A549 (cell line): ENCODE data around the gene MRPL58. TPM values are rescaled to one million over a fixed set of nuclear protein-coding genes. Genes with fewer than 3 reads are reported as not detected.

Source experiments
- ATAC-seq, 2 experiments: fragments of 200-7000 bp in 1 of 2; fragments of >200 bp in 1 of 2; cut with Nextera tagmentation in 1 of 2; cut with Tn5 transposase in 1 of 2; 3 replicates each; pipeline versions ENCODE4 v1.8.0 to v1.9.1; 2018 to 2020; ENCODE audit warnings: mild to moderate bottlenecking in 1 of 2, moderate library complexity in 1 of 2
- CTCF ChIA-PET: fragments of 300-600 bp; sonication (Branson Sonifier 250); formaldehyde crosslinking; extraction: SDS; loops from one replicate; lab custom pipeline; 2021; ENCODE audit warnings: antibody characterized with exemption, inconsistent platforms; lab: Yijun Ruan, JAX
- POLR2A ChIA-PET: fragments of 350-600 bp; formaldehyde crosslinking; extraction: SDS; loops from one replicate; lab custom pipeline; 2021; ENCODE audit warnings: antibody characterized with exemption, inconsistent platforms; lab: Yijun Ruan, JAX
- DNase-seq, 2 experiments: peaks; one replicate each; pipeline versions ENCODE4 v3.0.0 to v3.0.0-alpha.2; 2011 to 2016; ENCODE audit warnings: low read depth in 1 of 2, low spot score in 1 of 2
- FAIRE-seq: peaks from 2 replicates; lab custom pipeline; 2011; peaks lifted over from hg19 to GRCh38; lab: Jason Lieb, UNC
- H3K27ac ChIP-seq, 2 experiments: fragments of >200 bp; sonication (Bioruptor Twin); formaldehyde crosslinking; 3 replicates each; pipeline ENCODE4 v1.5.1; 2016 to 2017
- H3K4me1 ChIP-seq: fragments of >200 bp; sonication (Bioruptor Twin); formaldehyde crosslinking; 3 replicates; pipeline ENCODE4 v1.6.1; 2016
- H3K4me2 ChIP-seq: fragments of >200 bp; sonication (Bioruptor Twin); formaldehyde crosslinking; 3 replicates; pipeline ENCODE4 v1.6.1; 2016
- H3K4me3 ChIP-seq: fragments of >200 bp; sonication (Bioruptor Twin); formaldehyde crosslinking; 3 replicates; pipeline ENCODE4 v1.5.1; 2016
- H3K9me3 ChIP-seq: fragments of >200 bp; sonication (Bioruptor Twin); formaldehyde crosslinking; 3 replicates; pipeline ENCODE4 v1.6.1; 2016
- CBX2 ChIP-seq: fragments of 200-600 bp; sonication (generic); IDR thresholded peaks from 2 replicates; pipeline ENCODE4 v1.6.1; 2016; ENCODE audit warnings: low read depth, mild to moderate bottlenecking, borderline replicate concordance
- CEBPB ChIP-seq, 2 experiments: fragments of >200 bp in 1 of 2; sonication (Bioruptor Twin) in 1 of 2; formaldehyde crosslinking in 1 of 2; IDR thresholded peaks; 2 replicates each; pipeline ENCODE4 v1.6.1; 2012 to 2016
- CHD2 ChIP-seq: fragments of 150-350 bp; IDR thresholded peaks from 2 replicates; pipeline ENCODE4 v1.6.1; 2014; ENCODE audit warnings: low read length; ENCODE audit not compliant: partially characterized antibody
- EHF ChIP-seq: fragments of 250-450 bp; sonication (Bioruptor Pico); IDR thresholded peaks from 2 replicates; pipeline ENCODE4 v1.5.0; 2020; ENCODE audit warnings: mild to moderate bottlenecking
- EHMT2 ChIP-seq: fragments of 200-600 bp; sonication (generic); IDR thresholded peaks from 2 replicates; pipeline ENCODE4 v1.6.1; 2016; ENCODE audit warnings: antibody characterized with exemption, low read depth, mild to moderate bottlenecking, moderate library complexity
- FOSL2 ChIP-seq, 2 experiments: fragments of 450-650 bp in 1 of 2; fragments of >200 bp in 1 of 2; sonication (Bioruptor Twin) in 1 of 2; formaldehyde crosslinking; IDR thresholded peaks; 2 replicates each; pipeline versions ENCODE4 v1.5.0 to v1.6.1; 2016 to 2020; ENCODE audit warnings: mild to moderate bottlenecking in 1 of 2, moderate library complexity in 1 of 2
- GATA3 ChIP-seq: IDR thresholded peaks from 2 replicates; pipeline ENCODE4 v1.6.1; 2012; ENCODE audit warnings: borderline replicate concordance
- HDAC2 ChIP-seq: fragments of 200-600 bp; sonication (generic); IDR thresholded peaks from 2 replicates; pipeline ENCODE4 v1.6.1; 2016
- HOXB13 ChIP-seq: fragments of 250-450 bp; sonication (Bioruptor Pico); IDR thresholded peaks from 2 replicates; pipeline ENCODE4 v1.5.0; 2020; ENCODE audit warnings: low read depth, mild to moderate bottlenecking, moderate library complexity
- JUN ChIP-seq, 2 experiments: fragments of >200 bp; sonication (Bioruptor Twin); formaldehyde crosslinking; IDR thresholded peaks; 2 replicates in 1 of 2; 3 replicates in 1 of 2; pipeline ENCODE4 v1.6.1; 2016 to 2017
- KDM5A ChIP-seq: fragments of 200-600 bp; sonication (generic); IDR thresholded peaks from 2 replicates; pipeline ENCODE4 v1.6.1; 2016; ENCODE audit warnings: antibody characterized with exemption, mild to moderate bottlenecking
- MAFK ChIP-seq: fragments of 450-650 bp; IDR thresholded peaks from 2 replicates; pipeline ENCODE4 v1.6.1; 2014; ENCODE audit not compliant: partially characterized antibody
- MAZ ChIP-seq: fragments of 150-350 bp; IDR thresholded peaks from 2 replicates; pipeline ENCODE4 v1.6.1; 2014; ENCODE audit warnings: antibody characterized with exemption, low read depth, low read length, borderline replicate concordance
- POLR2A ChIP-seq: IDR thresholded peaks from 2 replicates; pipeline ENCODE4 v1.6.1; 2012; ENCODE audit warnings: mild to moderate bottlenecking, low read length
- POLR2AphosphoS2 ChIP-seq: conservative IDR thresholded peaks from 2 replicates; pipeline ENCODE4 v1.6.1; 2012; ENCODE audit warnings: low read length, improper control_type of control experiment, inconsistent platforms
- RNF2 ChIP-seq: fragments of 200-600 bp; sonication (generic); IDR thresholded peaks from 2 replicates; pipeline ENCODE4 v1.6.1; 2016; ENCODE audit warnings: low read depth, mild to moderate bottlenecking, antibody characterized with exemption, moderate library complexity, borderline replicate concordance
- SREBF2 ChIP-seq: fragments of 450-650 bp; IDR thresholded peaks from 2 replicates; pipeline ENCODE4 v1.6.1; 2014; ENCODE audit warnings: mild to moderate bottlenecking, moderate library complexity
- ZFP36 ChIP-seq: fragments of 450-650 bp; IDR thresholded peaks from 2 replicates; pipeline ENCODE4 v1.6.1; 2014; ENCODE audit warnings: borderline replicate concordance; ENCODE audit not compliant: partially characterized antibody
- WGBS: methylation state at CpG from one replicate; pipeline ENCODE4 v1.1.6; 2017; ENCODE audit errors: missing lambda C conversion rate; 5-methylcytosine and 5-hydroxymethylcytosine counted together
- polyA plus RNA-seq, 4 experiments: library from polyadenylated mRNA; depleted of rRNA in 3 of 4; stranded (reverse); fragments of >200 nt; fragmentation: RNase III in 1 of 4; extraction: RNeasy Plus Mini Kit Qiagen cat#74134 plus additional on column Dnase treatment in 1 of 4; gene quantifications; 2 replicates in 3 of 4; 3 replicates in 1 of 4; pipeline ENCODE4 v1.2.3, GENCODE V29; 2011 to 2017
- TF ChIP-seq, protein P1 (sequence below): fragments of 250-450 bp; sonication (Bioruptor Pico); IDR thresholded peaks from 2 replicates; pipeline ENCODE4 v1.5.0; 2021; ENCODE audit warnings: mild to moderate bottlenecking, moderate library complexity, borderline replicate concordance
- TF ChIP-seq, protein P2 (sequence below): fragments of 200-600 bp; sonication (generic); IDR thresholded peaks from 2 replicates; pipeline ENCODE4 v1.6.1; 2016; ENCODE audit warnings: antibody characterized with exemption, mild to moderate bottlenecking, moderate library complexity

MRPL58 gene
- polyA plus RNA-seq, 2 of the 4 experiments (the other 2 are of a cell fraction): 89.4 to 127 TPM

- ATAC-seq (peak; percentile 58 to 60; a peak in 3 of 6 replicates), DNase-seq (no peak), FAIRE-seq (no peak)
- H3K4me3 ChIP-seq: no peak overlapping the region
- no peak for TF ChIP-seq EHMT2
- TF ChIP-seq, protein P1, sequence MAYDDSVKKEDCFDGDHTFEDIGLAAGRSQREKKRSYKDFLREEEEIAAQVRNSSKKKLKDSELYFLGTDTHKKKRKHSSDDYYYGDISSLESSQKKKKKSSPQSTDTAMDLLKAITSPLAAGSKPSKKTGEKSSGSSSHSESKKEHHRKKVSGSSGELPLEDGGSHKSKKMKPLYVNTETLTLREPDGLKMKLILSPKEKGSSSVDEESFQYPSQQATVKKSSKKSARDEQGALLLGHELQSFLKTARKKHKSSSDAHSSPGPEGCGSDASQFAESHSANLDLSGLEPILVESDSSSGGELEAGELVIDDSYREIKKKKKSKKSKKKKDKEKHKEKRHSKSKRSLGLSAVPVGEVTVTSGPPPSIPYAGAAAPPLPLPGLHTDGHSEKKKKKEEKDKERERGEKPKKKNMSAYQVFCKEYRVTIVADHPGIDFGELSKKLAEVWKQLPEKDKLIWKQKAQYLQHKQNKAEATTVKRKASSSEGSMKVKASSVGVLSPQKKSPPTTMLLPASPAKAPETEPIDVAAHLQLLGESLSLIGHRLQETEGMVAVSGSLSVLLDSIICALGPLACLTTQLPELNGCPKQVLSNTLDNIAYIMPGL (CRISPR knock-in tag): no peak
- TF ChIP-seq, protein P2, sequence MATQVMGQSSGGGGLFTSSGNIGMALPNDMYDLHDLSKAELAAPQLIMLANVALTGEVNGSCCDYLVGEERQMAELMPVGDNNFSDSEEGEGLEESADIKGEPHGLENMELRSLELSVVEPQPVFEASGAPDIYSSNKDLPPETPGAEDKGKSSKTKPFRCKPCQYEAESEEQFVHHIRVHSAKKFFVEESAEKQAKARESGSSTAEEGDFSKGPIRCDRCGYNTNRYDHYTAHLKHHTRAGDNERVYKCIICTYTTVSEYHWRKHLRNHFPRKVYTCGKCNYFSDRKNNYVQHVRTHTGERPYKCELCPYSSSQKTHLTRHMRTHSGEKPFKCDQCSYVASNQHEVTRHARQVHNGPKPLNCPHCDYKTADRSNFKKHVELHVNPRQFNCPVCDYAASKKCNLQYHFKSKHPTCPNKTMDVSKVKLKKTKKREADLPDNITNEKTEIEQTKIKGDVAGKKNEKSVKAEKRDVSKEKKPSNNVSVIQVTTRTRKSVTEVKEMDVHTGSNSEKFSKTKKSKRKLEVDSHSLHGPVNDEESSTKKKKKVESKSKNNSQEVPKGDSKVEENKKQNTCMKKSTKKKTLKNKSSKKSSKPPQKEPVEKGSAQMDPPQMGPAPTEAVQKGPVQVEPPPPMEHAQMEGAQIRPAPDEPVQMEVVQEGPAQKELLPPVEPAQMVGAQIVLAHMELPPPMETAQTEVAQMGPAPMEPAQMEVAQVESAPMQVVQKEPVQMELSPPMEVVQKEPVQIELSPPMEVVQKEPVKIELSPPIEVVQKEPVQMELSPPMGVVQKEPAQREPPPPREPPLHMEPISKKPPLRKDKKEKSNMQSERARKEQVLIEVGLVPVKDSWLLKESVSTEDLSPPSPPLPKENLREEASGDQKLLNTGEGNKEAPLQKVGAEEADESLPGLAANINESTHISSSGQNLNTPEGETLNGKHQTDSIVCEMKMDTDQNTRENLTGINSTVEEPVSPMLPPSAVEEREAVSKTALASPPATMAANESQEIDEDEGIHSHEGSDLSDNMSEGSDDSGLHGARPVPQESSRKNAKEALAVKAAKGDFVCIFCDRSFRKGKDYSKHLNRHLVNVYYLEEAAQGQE: no peak
- TF ChIP-seq POLR2A: no peak
- no peak for TF ChIP-seq JUN (IDR thresholded peaks at IDR 0.05)
- no peak for TF ChIP-seq CBX2
- TF ChIP-seq CHD2: no peak
- no peak for TF ChIP-seq GATA3
- TF ChIP-seq CEBPB (IDR thresholded peaks at IDR 0.05): no peak
- no peak for TF ChIP-seq RNF2
- TF ChIP-seq, all 56 proteins: peak for 0
- no peak overlapping the region for H3K27ac ChIP-seq
- H3K4me1 ChIP-seq: no peaks in the 10 kb centered on the region
- no peaks in the 10 kb centered on the region for H3K9me3 ChIP-seq
- ChIA-PET CTCF (interaction anchor here (0.8 to 81.8 kb wide), 10 partner anchors 10 to 140 kb away, joined by 3 to 3429 read pairs (median 6); partner anchors contain the start of genes ARMC7, ATP5PD, KCTD2 and NT5C), POLR2A (no interaction called here)
- no peak overlapping the region for H3K4me2 ChIP-seq
- WGBS: 74% methylated on average over 3 of the region's 3 CpGs
Observed at GRCh38 chr17:75063626-75064025, 51.2 kb downstream of the MRPL58 start.

- no peak for FAIRE-seq
- no peak overlapping the region for H3K4me3 ChIP-seq
- H3K4me1 ChIP-seq: no peaks in the 10 kb centered on the region
- no peak overlapping the region for H3K4me2 ChIP-seq
- H3K27ac ChIP-seq: no peak overlapping the region
- WGBS: 87% methylated on average over 11 of the region's 11 CpGs
- H3K9me3 ChIP-seq: no peaks in the 10 kb centered on the region
- POLR2A ChIA-PET: no interaction called here
- TF ChIP-seq CEBPB (IDR thresholded peaks at IDR 0.05) (no peak), FOSL2 (IDR thresholded peaks at IDR 0.05) (no peak), FOSL2 (CRISPR knock-in tag; IDR thresholded peaks at IDR 0.05) (no peak), KDM5A (no peak), MAZ (no peak)
- DNase-seq: no peak
- CTCF ChIA-PET: interaction anchor here (0.7 to 81.8 kb wide), 10 partner anchors 10 to 140 kb away, joined by 3 to 3429 read pairs (median 3); partner anchors contain the start of genes ARMC7, MRPL58, NT5C and OTOP2
- no peak for ATAC-seq
Observed at GRCh38 chr17:75064040-75064439, 51.6 kb downstream of the MRPL58 start.

DNA sequence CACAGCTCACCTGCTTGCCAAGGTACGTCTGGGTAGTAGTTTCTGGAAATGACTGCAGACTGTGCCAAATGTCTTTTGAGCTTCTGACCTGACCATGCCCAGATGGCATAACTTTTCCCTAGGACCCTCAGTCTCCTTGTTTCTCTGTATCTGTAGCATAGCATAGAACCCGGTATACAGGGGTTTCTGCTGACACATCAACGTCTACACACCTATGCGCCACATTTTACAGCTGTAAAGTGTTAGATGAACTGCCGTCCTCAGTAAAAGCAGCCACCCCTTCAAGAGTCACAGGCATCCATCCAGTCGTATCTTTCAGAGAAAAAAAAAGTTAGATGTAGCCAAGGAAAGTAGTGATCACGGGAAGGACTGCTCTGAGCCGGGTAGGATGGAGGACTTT is 52.0 kb downstream of the MRPL58 start:
- no peak overlapping the region for H3K4me3 ChIP-seq
- H3K27ac ChIP-seq: no peak overlapping the region
- H3K9me3 ChIP-seq: no peaks in the 10 kb centered on the region
- 90% methylated on average over 8 of the region's 8 CpGs for WGBS
- no peaks in the 10 kb centered on the region for H3K4me1 ChIP-seq
- no peak overlapping the region for H3K4me2 ChIP-seq
- TF ChIP-seq SREBF2 (no peak), MAFK (peak; percentile 59), ZFP36 (no peak), HDAC2 (no peak), EHF (CRISPR knock-in tag) (no peak), HOXB13 (no peak), POLR2AphosphoS2 (no peak), RNF2 (no peak)
- no peak for ATAC-seq
- ChIA-PET CTCF (interaction anchor here (0.7 to 81.8 kb wide), 10 partner anchors 10 to 174 kb away, joined by 3 to 3429 read pairs (median 3); partner anchors contain the start of genes ARMC7, CDR2L, MRPL58 and NT5C), POLR2A (no interaction called here)
- DNase-seq: no peak
- no peak for FAIRE-seq
